Central memory CD8-positive, alpha-beta T cell (primary cell): ENCODE measurements around the gene MRAP2.
A peak's percentile ranks its signal among the peaks of the same experiment; 100 is the strongest.
"Not testable (repeated sequence)": the region's sequence is repeated elsewhere in the genome, so short reads cannot be mapped to it uniquely, and the experiment has no call there.

Experiments used
- ATAC-seq: fragments of 150-1000 bp; cut with Tn5 transposase; replicated peaks from 2 replicates; pipeline ENCODE4 v1.10.0; 2022; ENCODE audit warnings: mild to moderate bottlenecking, moderate FRiP score, moderate number of reproducible peaks; ENCODE audit not compliant: poor library complexity, severe bottlenecking; ENCODE audit errors: extremely low read depth
- DNase-seq, 2 donors: peaks; one replicate each; pipeline ENCODE4 v3.0.0; 2021; ENCODE audit warnings: low spot score in 2 of 2
- H3K27ac Mint-ChIP-seq: one replicate; pipeline ENCODE4 v1.8.0; 2022; ENCODE audit warnings: low read depth, mild to moderate bottlenecking, moderate library complexity, mixed read lengths
- H3K27me3 Mint-ChIP-seq: one replicate; pipeline ENCODE4 v1.8.0; 2022; ENCODE audit warnings: mixed read lengths
- H3K36me3 Mint-ChIP-seq: one replicate; pipeline ENCODE4 v1.8.0; 2022; ENCODE audit warnings: mild to moderate bottlenecking, moderate library complexity, mixed read lengths; ENCODE audit not compliant: insufficient read depth
- H3K4me1 Mint-ChIP-seq: one replicate; pipeline ENCODE4 v1.8.0; 2022; ENCODE audit warnings: mixed read lengths
- H3K4me3 Mint-ChIP-seq: one replicate; pipeline ENCODE4 v1.8.0; 2022; ENCODE audit warnings: mild to moderate bottlenecking, moderate library complexity, mixed read lengths
- H3K9me3 Mint-ChIP-seq: one replicate; pipeline ENCODE4 v1.8.0; 2022; ENCODE audit warnings: mixed read lengths

MRAP2 gene

GRCh38 chr6:84089081-84089480, 55.5 kb downstream of the MRAP2 start:
- Mint-ChIP-seq H3K36me3 (no peaks in the 10 kb centered on the region), H3K4me3 (no peak overlapping the region), H3K4me1 (no peaks in the 10 kb centered on the region), H3K9me3 (no peaks in the 10 kb centered on the region), H3K27ac (no peak overlapping the region), H3K27me3 (peaks cover 17% of the 10 kb centered on the region)
- DNase-seq (no peak), ATAC-seq (no peak)

- no peak overlapping the region for H3K27ac Mint-ChIP-seq
- no peak for DNase-seq
- no peak for ATAC-seq
- H3K4me1 Mint-ChIP-seq: no peaks in the 10 kb centered on the region
- no peak overlapping the region for H3K4me3 Mint-ChIP-seq
- no peaks in the 10 kb centered on the region for H3K36me3 Mint-ChIP-seq
- H3K9me3 Mint-ChIP-seq: no peaks in the 10 kb centered on the region
- H3K27me3 Mint-ChIP-seq: peaks cover 21% of the 10 kb centered on the region
These were observed 56.0 kb downstream of the MRAP2 start for GRCh38 chr6:84089552-84089951.

- H3K27me3 Mint-ChIP-seq: peaks cover 12% of the 10 kb centered on the region
- no peaks in the 10 kb centered on the region for H3K4me1 Mint-ChIP-seq
- H3K9me3 Mint-ChIP-seq: no peaks in the 10 kb centered on the region
- ATAC-seq (no peak), DNase-seq (no peak)
- no peak overlapping the region for H3K4me3 Mint-ChIP-seq
- no peaks in the 10 kb centered on the region for H3K36me3 Mint-ChIP-seq
- H3K27ac Mint-ChIP-seq: peak overlapping the region; percentile 54
These were observed 60.2 kb downstream of the MRAP2 start for GRCh38 chr6:84093441-84094435.

- no peak for DNase-seq
- no peak overlapping the region for H3K27ac Mint-ChIP-seq
- no peak overlapping the region for H3K4me3 Mint-ChIP-seq
- no peaks in the 10 kb centered on the region for H3K4me1 Mint-ChIP-seq
- no peaks in the 10 kb centered on the region for H3K36me3 Mint-ChIP-seq
- no peaks in the 10 kb centered on the region for H3K9me3 Mint-ChIP-seq
- peaks cover 19% of the 10 kb centered on the region for H3K27me3 Mint-ChIP-seq
- ATAC-seq: no peak
These were observed 61.6 kb downstream of the MRAP2 start for GRCh38 chr6:84095156-84095555.

GRCh38 chr6:84103029-84103428, 69.5 kb downstream of the MRAP2 start:
- no peaks in the 10 kb centered on the region for H3K36me3 Mint-ChIP-seq
- H3K9me3 Mint-ChIP-seq: no peaks in the 10 kb centered on the region
- no peak overlapping the region for H3K4me3 Mint-ChIP-seq
- peaks cover 42% of the 10 kb centered on the region for H3K27me3 Mint-ChIP-seq
- DNase-seq: no peak
- no peak overlapping the region for H3K27ac Mint-ChIP-seq
- H3K4me1 Mint-ChIP-seq: no peaks in the 10 kb centered on the region
- ATAC-seq: no peak

GRCh38 chr6:84105215-84105924, 71.8 kb downstream of the MRAP2 start:
- H3K27ac Mint-ChIP-seq, DNase-seq, H3K9me3 Mint-ChIP-seq, H3K4me1 Mint-ChIP-seq, H3K36me3 Mint-ChIP-seq, ATAC-seq, H3K4me3 Mint-ChIP-seq: not testable (repeated sequence)
- peaks cover 32% of the 10 kb centered on the region for H3K27me3 Mint-ChIP-seq

- Mint-ChIP-seq H3K27ac (no peak overlapping the region), H3K9me3 (no peaks in the 10 kb centered on the region), H3K27me3 (peaks cover 33% of the 10 kb centered on the region), H3K4me3 (no peak overlapping the region), H3K36me3 (no peaks in the 10 kb centered on the region), H3K4me1 (no peaks in the 10 kb centered on the region)
- DNase-seq: no peak
- no peak for ATAC-seq
These were observed 73.9 kb downstream of the MRAP2 start for GRCh38 chr6:84107495-84107894.

- not testable (repeated sequence) for H3K4me1 Mint-ChIP-seq, H3K36me3 Mint-ChIP-seq, DNase-seq, H3K4me3 Mint-ChIP-seq, H3K27ac Mint-ChIP-seq, ATAC-seq
- Mint-ChIP-seq H3K9me3 (peaks cover 10% of the 10 kb centered on the region), H3K27me3 (peaks cover 27% of the 10 kb centered on the region)
These were observed 77.8 kb downstream of the MRAP2 start for GRCh38 chr6:84111351-84111750.

- not testable (repeated sequence) for H3K36me3 Mint-ChIP-seq, H3K4me3 Mint-ChIP-seq, ATAC-seq, DNase-seq, H3K4me1 Mint-ChIP-seq, H3K27ac Mint-ChIP-seq
- peaks cover 23% of the 10 kb centered on the region for H3K9me3 Mint-ChIP-seq
- H3K27me3 Mint-ChIP-seq: peaks cover 27% of the 10 kb centered on the region
These were observed 81.5 kb downstream of the MRAP2 start for GRCh38 chr6:84114933-84115594.

GRCh38 chr6:84118191-84118590, 84.6 kb downstream of the MRAP2 start:
- H3K4me3 Mint-ChIP-seq: no peak overlapping the region
- no peak for DNase-seq
- H3K27ac Mint-ChIP-seq: no peak overlapping the region
- H3K36me3 Mint-ChIP-seq: peaks cover 4% of the 10 kb centered on the region
- peaks cover 12% of the 10 kb centered on the region for H3K27me3 Mint-ChIP-seq
- H3K9me3 Mint-ChIP-seq: peaks cover 23% of the 10 kb centered on the region
- H3K4me1 Mint-ChIP-seq: no peaks in the 10 kb centered on the region
- no peak for ATAC-seq

- H3K27me3 Mint-ChIP-seq: peaks cover 4% of the 10 kb centered on the region
- peaks cover 3% of the 10 kb centered on the region for H3K36me3 Mint-ChIP-seq
- ATAC-seq: no peak
- H3K4me1 Mint-ChIP-seq: no peaks in the 10 kb centered on the region
- no peak overlapping the region for H3K4me3 Mint-ChIP-seq
- no peak for DNase-seq
- no peak overlapping the region for H3K27ac Mint-ChIP-seq
- H3K9me3 Mint-ChIP-seq: peaks cover 21% of the 10 kb centered on the region
These were observed 85.7 kb downstream of the MRAP2 start for GRCh38 chr6:84119277-84119676.

GRCh38 chr6:84123186-84123585, 89.6 kb downstream of the MRAP2 start:
- DNase-seq (no peak), ATAC-seq (no peak)
- Mint-ChIP-seq H3K27ac (no peak overlapping the region), H3K36me3 (peaks cover 10% of the 10 kb centered on the region), H3K4me1 (no peaks in the 10 kb centered on the region), H3K9me3 (peaks cover 5% of the 10 kb centered on the region), H3K4me3 (no peak overlapping the region), H3K27me3 (no peaks in the 10 kb centered on the region)
